ENCODE data around the gene REPIN1. TPM values are rescaled to one million over a fixed set of nuclear protein-coding genes. Genes with fewer than 3 reads are reported as not detected.

The REPIN1 gene
- total RNA-seq, 4 donors from 2014 or later = 40.6 to 55.7 (median 49.3) TPM

DNA sequence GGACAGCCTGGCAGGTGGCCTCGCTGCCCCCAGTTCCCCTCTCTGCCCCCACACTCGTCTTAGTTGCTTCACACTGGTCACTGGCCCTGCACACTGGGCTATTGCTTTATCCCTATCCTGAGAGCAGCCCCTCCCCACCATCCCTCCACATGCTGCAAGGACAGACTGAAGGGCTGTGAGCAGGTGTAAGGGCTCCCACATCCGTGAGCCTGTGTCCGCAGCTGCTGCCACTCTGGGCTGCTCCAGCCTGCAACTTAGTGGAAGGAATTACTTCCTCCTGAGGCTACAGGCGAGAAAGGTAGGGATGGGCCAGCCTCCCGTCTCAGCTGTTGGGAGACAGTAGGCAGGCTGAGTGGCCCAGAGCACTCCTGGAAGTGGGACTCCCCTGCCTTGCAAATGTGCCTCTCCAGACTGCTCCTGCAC is 31.0 kb upstream of the REPIN1 start:
- ATAC-seq (ENCODE audit: low FRiP score) (no peak), DNase-seq (ENCODE audit: low spot score) (no peak)
- TF ChIP-seq, protein P1, sequence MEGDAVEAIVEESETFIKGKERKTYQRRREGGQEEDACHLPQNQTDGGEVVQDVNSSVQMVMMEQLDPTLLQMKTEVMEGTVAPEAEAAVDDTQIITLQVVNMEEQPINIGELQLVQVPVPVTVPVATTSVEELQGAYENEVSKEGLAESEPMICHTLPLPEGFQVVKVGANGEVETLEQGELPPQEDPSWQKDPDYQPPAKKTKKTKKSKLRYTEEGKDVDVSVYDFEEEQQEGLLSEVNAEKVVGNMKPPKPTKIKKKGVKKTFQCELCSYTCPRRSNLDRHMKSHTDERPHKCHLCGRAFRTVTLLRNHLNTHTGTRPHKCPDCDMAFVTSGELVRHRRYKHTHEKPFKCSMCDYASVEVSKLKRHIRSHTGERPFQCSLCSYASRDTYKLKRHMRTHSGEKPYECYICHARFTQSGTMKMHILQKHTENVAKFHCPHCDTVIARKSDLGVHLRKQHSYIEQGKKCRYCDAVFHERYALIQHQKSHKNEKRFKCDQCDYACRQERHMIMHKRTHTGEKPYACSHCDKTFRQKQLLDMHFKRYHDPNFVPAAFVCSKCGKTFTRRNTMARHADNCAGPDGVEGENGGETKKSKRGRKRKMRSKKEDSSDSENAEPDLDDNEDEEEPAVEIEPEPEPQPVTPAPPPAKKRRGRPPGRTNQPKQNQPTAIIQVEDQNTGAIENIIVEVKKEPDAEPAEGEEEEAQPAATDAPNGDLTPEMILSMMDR (IDR thresholded peaks at IDR 0.05) = no peak

GRCh38 chr7:150338166-150338829 is 30.3 kb upstream of the REPIN1 start:
- DNase-seq (ENCODE audit: low spot score) (no peak), ATAC-seq (ENCODE audit: low FRiP score) (no peak)
- TF ChIP-seq, protein P1 (IDR thresholded peaks at IDR 0.05) = no peak

DNA sequence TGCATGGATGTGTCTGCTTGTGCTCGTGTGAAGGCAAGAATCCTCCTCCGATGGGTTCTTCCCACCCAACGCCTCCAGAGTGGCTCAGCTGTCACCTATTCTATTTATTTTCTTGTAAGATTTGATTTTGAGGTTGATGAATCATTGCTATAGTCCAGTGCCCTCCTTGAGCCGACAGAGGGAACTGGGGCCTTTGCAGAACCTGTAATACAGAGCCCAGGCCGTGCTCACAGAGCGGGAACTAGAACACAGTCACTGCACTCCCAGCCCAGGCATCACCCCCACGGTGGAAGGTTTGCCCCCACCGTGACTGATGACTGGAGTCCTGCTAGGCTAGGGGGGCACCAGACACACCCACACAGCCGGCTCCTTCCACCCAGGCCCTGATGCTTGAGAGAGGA is 29.2 kb upstream of the REPIN1 start:
- TF ChIP-seq, protein P1 (IDR thresholded peaks at IDR 0.05) = no peak
- ATAC-seq (ENCODE audit: low FRiP score) (no peak), DNase-seq (ENCODE audit: low spot score) (no peak)

DNA sequence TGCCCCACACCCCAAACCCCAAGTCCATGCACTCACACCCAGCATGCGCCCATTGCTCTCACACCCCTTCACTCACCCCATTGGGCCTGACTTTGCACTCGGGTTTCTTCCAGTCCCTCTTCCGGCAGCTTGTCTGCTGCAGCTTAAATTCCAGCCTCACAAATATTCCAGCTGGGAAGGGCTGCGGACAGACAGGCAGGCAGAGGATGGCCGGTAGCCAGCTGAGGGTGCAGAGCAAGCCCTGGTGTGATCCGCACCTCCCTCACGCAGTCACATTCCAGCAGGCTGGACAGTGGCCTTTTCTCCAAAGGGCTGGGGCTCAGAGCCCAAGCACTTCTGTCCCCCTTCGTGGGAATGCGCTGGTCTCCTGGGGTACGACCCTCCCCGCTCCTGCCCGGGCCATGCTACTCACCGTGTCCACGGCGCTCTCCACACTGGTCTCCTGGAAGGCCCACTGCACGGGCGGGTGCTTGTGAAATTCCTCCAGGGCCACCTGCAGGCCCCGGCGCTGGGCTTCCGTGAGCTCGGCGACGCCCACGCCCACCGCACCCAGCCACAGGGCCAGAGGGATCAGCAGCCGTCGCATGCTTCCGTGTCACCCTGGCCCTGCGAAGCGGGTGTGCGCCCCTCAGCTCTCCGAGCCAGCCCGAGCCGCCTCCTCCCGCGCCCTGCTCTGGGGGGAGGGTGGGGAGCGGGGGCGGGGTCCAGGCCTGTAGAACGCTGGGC is 28.4 kb upstream of the REPIN1 start:
- TF ChIP-seq, protein P1 (IDR thresholded peaks at IDR 0.05) = no peak
- DNase-seq (ENCODE audit: low spot score) = no peak
- ATAC-seq (ENCODE audit: low FRiP score) = peak; percentile 37

GRCh38 chr7:150340875-150341262 is 27.8 kb upstream of the REPIN1 start:
- ATAC-seq (ENCODE audit: low FRiP score) = peak; percentile 5
- no peak for DNase-seq (ENCODE audit: low spot score)
- TF ChIP-seq, protein P1 (IDR thresholded peaks at IDR 0.05) = no peak

DNA sequence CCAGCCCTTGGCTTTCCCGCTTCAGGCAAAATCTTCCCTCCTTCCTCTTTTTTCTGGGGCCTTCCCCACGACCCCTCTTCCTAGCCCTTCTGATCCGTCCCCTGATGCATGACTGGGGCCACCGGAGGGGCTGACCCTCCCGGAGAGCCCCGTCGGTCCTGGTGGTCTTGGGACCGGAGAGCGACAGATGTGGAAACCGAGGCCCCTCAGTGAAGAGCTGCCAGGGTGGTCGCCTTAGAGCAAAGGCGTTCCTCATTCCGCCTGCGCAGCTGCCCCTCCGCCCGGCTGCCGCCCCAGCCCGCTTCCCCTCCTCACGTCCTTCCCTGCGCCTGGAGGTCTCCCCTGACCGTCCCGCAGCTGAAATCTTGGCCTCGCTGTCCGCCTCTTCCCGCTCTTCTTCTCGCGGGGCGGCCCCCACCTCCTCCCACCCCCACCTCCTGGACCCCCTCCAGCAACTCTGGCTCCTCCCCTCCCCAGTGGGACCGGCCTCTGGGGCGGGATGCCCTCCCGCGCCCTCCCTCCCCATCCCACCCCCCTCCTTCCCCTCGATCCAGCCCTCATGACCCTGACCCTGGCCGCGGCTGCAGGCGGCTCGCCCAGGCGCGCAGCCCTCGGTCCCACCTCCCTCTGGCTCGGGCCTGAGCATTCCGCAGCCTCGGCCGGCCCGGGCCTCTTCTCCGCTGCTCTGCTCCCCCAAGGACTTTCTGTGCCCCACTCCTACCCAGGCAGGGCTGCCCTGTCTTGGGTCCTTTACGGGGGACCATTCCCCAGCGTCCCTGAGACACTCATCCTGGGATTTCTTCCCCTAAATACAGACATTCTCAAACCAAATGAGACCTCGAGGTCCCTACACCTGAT is 27.1 kb upstream of the REPIN1 start, which contains the start of gene RARRES2:
Gene RARRES2 (minus strand): TSS at position 367 of the 858 bp plus-strand sequence. CDS start 1,020 bp downstream, outside the sequence.
- ATAC-seq (ENCODE audit: low FRiP score) (peak; percentile 78), DNase-seq (ENCODE audit: low spot score) (no peak)
- TF ChIP-seq, protein P1 (IDR thresholded peaks at IDR 0.05) = no peak
